8988T (cell line): Measurements from ENCODE around the gene HSPA12A.

ENCODE experiments used
- DNase-seq: peaks from one replicate; pipeline ENCODE4 v3.0.0; 2011

Gene HSPA12A

GRCh38 chr10:116742367-116743265, at the start of gene HSPA12A:
TSS of gene HSPA12A (minus strand) at chr10:116742566. CDS start at chr10:116742469, 97 bp downstream.
- peak; percentile 96 for DNase-seq

GRCh38 chr10:116791241-116791640, 48.9 kb upstream of the HSPA12A start:
- DNase-seq: no peak

DNA sequence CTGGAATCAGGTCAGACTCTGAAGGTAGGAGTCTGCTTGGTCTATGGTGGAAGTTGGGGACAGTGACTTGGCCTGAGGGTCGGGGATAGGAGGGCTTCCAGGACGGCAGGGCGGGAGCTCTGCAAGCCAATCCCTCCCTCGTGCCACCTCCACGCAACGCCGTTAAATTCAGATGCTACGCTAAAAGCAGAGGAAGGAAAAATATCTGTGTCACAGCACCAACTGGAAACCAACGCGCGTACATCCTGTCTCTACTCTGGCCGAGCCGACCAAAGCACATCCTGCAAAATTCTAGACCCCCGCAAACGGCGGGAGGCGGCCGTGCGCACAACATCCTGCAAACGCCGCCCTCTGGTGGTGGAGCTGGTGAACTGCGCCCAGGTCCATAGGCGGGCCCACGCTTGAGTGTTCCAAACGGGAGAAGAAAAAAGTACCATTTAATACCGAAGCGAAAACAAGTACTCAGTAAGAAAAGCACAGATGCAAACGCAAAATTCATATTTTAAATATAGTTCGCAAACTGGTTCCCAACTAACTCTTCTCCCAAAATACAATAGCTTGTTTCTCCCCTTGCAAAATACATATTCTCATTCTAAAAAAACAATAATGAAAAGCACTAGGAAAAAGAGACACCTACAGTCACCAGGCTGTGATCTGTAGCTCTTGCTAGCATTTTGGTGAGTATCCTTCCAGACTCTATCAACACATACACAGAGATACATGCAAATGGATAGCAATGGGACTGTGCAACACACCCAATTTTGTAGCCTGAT, 45.7 kb upstream of the HSPA12A start:
- no peak for DNase-seq

DNA sequence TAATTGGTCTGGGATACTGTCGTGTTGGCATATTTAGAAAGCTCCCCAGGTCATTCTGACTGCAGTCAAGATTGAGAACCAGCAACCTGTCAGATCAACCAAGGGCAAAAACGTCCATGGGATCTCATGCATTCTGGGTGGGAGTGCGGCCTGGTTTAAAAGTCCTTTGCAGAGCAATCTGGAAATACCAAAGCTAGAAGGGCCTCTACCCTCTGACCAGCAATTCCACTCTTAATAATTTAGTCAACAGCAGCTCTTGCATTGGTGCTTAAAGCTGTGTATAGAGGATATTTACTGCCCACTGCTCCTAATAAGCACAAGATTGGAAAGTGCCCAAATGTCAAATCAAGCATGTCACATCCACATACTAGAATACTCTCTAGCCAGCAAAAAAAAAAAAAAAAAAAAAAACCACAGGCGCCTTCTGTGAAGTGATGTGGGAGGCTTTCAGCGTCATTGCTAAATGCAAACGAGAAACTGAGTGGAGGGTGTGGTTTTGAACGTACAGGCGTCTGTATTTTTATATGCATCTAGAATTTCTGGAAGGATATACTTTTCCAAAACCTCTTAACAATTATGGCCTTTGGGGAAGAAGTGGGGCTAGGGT, 44.8 kb upstream of the HSPA12A start:
- DNase-seq: no peak

- no peak for DNase-seq
Measured at GRCh38 chr10:116785867-116786266, 43.5 kb upstream of the HSPA12A start.

GRCh38 chr10:116785282-116785681, 42.9 kb upstream of the HSPA12A start:
- DNase-seq: no peak

DNA sequence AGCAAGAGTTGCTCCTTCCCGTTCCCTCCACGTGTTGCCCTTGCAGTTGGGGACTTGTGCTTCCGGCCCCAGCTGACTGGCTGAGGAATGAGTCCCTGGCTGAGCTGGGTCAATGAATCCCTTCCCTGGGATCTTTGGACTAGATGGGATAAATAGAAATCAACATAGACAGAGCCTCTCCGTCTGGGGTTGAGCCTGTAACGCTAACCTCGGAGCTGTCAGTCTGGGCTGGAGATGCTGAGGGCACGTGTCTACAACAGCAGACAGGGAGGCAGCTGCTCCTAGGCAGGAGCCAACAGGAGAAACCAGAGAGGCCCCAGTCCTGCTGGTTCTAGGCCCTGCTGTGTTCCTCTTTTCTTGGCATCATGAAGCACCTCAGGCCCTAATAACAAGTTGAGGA, 42.3 kb upstream of the HSPA12A start:
- DNase-seq: no peak

GRCh38 chr10:116784035-116784434, 41.7 kb upstream of the HSPA12A start:
- no peak for DNase-seq

- DNase-seq: no peak
Measured at GRCh38 chr10:116783011-116783655, 40.8 kb upstream of the HSPA12A start.

- DNase-seq: no peak
Measured at GRCh38 chr10:116781370-116781884, 39.1 kb upstream of the HSPA12A start.

GRCh38 chr10:116780691-116781205, 38.4 kb upstream of the HSPA12A start:
- DNase-seq: no peak

GRCh38 chr10:116779076-116779687, 36.8 kb upstream of the HSPA12A start:
- DNase-seq: no peak

DNA sequence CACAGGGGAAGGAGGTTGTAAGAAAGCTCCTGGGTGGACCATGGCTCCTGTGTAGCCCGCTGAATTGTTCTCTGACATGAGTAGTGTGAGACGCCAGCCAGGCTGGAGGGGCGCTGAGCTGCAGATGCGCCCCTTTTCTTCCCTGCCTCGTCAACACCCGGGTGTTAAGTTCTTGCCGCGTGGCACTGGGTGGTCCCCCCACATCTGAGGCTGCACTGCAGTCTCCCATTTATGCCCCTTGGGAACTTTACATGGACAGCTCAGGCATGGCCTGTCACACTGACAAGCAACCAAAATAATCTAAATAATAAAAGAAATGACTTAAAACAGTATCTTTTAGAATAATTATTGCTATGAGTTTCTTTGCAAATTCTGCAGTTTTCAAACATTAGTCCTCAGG, 34.6 kb upstream of the HSPA12A start:
- DNase-seq: no peak

DNA sequence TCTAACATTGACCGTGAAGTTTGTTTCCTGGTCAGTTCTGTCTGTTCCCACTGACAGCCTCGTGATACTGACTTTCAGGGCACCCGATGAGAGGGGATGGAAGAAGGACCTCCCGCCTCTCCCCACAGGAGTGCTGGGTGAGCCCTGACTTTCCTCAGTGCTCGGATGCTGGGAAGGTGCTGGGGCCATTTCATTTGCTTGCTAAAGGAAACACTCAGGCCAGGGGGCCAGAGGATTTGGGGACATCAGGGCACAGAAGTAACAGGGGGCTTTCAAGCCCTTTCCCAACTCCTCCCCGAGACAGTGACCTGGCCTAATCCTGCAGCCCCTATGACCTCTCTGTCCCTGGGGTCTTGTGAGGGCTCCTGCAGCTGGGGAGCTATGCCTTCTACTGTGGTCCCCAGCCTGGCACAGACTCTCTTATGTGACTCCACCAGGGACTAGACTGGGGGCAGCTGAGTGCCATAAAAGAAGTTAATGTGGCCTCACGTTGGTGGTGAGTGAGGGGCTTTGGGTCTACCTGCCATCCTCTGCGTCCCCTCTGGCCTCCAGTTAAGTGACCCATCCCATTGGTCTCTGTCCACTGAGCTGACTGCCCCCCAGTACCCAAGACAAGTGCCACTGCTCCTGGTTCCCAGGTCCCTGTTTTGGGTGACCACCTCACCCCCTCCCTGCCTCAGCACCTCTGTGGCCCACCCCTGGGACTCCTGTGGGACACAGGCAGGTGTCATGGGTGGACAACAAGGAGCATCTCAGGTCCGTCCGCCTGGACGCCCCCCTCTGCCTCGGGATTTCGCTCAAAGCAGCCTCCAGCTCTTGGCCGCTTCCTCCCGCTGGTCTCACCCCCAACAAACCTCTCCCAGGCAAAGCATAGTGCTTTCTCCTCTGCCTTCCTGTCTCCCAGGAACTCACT, 33.4 kb upstream of the HSPA12A start:
- DNase-seq: no peak

- no peak for DNase-seq
Measured at GRCh38 chr10:116774728-116775151, 32.4 kb upstream of the HSPA12A start.

GRCh38 chr10:116772909-116773705, 30.7 kb upstream of the HSPA12A start:
- DNase-seq: no peak

DNA sequence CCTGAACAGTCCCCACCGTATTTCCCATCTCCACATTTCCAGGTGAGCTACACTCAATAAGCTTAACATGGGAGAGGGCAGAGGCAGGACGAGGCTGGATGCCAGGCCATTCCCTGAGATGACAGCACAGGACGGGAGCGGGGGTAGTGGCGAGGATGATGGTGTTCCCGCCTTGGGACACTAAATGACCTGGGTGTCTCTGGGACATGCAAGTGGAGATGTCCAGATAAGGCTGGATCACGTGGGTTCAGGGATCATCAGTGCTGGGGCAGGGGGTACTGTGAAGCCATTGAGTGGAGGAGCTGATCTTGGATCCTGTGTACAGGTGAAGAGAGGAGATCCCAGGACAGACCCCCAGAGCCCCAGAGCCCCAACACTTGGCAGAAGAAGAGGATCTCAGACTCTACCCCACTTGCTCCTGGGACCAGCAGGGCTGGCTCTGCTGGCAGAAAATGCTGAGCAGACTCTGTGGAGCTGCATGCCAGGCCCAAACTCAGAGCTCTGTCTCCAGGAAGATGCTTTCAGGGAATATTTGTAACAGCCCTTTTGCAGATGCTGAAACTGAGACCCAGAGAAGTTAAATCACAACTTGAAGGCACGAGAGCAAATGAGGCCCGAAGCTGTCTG, 29.7 kb upstream of the HSPA12A start:
- DNase-seq: no peak

DNA sequence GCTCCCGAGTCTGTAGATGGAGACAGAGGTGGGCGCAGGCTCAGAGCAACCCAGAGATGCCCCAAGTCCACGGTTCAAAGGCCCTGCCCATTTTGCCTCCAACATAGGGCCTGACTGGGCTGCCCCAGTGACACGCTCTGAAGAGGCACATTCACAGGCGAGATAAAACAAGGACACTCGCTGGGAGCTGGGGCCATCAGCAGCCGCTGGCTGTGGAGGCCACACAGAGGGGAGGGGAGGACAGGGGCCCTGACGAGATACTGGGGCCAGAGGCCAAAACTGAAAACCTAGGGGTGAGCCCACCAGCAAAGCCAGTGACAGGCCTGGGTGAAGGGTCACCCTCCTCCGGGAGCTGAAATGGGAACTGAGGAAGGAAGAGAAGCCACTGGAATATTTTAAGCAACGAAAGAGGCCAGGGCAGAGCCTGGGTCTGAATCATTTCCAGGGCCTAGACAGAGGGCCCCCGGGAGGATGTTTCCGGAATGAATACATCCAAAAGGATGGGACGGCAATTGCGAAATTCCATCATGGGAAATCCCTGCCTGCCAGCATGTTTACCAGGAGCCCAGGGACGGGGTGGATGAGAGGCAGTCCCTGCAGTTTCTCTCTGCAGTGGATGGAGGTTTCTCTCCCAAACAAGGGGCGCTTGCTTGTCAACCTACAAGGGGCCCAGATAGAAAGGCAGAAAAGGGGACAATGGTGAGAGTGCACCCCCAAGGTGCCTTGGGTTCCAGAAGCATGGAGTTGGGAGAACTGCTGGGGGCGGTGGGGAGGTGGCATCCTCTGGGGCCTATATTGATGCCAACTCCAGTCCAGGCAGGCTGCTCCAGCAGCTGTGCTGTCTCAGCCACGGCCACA, 29.0 kb upstream of the HSPA12A start:
- DNase-seq: peak; percentile 68

DNA sequence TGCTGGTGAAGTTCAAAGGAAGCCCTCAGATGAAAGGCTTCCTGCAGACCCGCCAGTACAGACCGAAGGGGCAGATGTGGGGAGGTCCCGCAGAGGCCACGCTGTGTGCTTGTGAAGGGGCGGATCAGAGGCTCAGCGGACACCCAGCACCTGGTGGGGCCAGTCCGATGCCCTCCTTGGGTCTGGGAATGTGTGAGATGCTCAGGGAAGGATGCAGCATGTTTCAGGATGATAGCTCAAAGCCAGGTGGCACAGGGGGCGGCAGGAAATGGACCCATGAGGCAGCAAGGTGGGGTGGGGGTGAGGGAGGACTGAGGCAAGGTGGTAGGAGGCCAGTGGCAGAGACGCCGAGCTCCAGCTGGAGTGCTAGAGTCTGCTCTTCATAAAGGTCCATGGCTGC, 27.9 kb upstream of the HSPA12A start:
- no peak for DNase-seq
